ENCODE measurements around the gene CADPS2. TPM values are rescaled to one million over a fixed set of nuclear protein-coding genes. Genes with fewer than 3 reads are reported as not detected.
"Not testable (repeated sequence)": the region's sequence is repeated elsewhere in the genome, so short reads cannot be mapped to it uniquely, and the experiment has no call there.

Gene CADPS2
- total RNA-seq, 1 donor from 2014 or later, result 6.4 TPM

GRCh38 chr7:122682815-122683550 lies 203.3 kb downstream of the CADPS2 start:
- peaks cover 10% of the 10 kb centered on the region for H3K4me1 Mint-ChIP-seq (ENCODE audit: low read depth, unreplicated experiment)
- H3K36me3 Mint-ChIP-seq (ENCODE audit: low read depth, unreplicated experiment), result peaks cover 3% of the 10 kb centered on the region
- Histone ChIP-seq H3K27ac (ENCODE audit: low read depth, low read length) (no peak overlapping the region), H3K36me3 (ENCODE audit: insufficient read depth, low read length) (no peaks in the 10 kb centered on the region), H3K4me3 (ENCODE audit: insufficient read depth, low read depth, low read length) (no peak overlapping the region), H3K79me2 (ENCODE audit: insufficient read depth, low read length) (no peaks in the 10 kb centered on the region), H4K20me1 (ENCODE audit: insufficient read depth, low read length) (no peaks in the 10 kb centered on the region), H3K9ac (ENCODE audit: low read length) (no peak overlapping the region), H3K9me3 (ENCODE audit: insufficient read depth, low read depth, low read length) (no peaks in the 10 kb centered on the region), H2AFZ (ENCODE audit: low read depth, low read length) (no peak overlapping the region), H3K4me1 (ENCODE audit: insufficient read depth, low read length) (no peaks in the 10 kb centered on the region), H3K4me2 (ENCODE audit: low read length) (no peak overlapping the region), H3K27me3 (ENCODE audit: insufficient read depth, low read length) (no peaks in the 10 kb centered on the region)
- TF ChIP-seq EZH2 (IDR thresholded peaks at IDR 0.05; ENCODE audit: insufficient read depth, low read length), result no peak
- DNase-seq (ENCODE audit: low read depth), result no peak
- no peak overlapping the region for H3K27ac Mint-ChIP-seq (ENCODE audit: unreplicated experiment)
- no peak overlapping the region for H3K4me3 Mint-ChIP-seq (ENCODE audit: unreplicated experiment)
- H3K27me3 Mint-ChIP-seq (ENCODE audit: low read depth, unreplicated experiment), result no peaks in the 10 kb centered on the region
- FAIRE-seq, result no peak
- peaks cover 7% of the 10 kb centered on the region for H3K9me3 Mint-ChIP-seq (ENCODE audit: unreplicated experiment)

DNA sequence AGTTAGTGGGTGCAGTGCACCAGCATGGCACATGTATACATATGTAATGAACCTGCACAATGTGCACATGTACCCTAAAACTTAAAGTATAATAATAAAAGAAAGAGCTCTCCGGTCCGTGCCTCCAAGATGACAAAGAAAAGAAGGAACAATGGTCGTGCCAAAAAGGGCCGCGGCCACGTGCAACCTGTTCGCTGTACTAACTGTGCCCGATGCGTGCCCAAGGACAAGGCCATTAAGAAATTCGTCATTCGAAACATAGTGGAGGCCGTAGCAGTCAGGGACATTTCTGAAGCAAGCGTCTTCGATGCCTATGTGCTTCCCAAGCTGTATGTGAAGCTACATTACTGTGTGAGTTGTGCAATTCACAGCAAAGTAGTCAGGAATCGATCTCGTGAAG lies 205.1 kb downstream of the CADPS2 start:
- not testable (repeated sequence) for H3K4me1 ChIP-seq (ENCODE audit: insufficient read depth, low read length); H3K27me3 ChIP-seq (ENCODE audit: insufficient read depth, low read length); H3K9me3 ChIP-seq (ENCODE audit: insufficient read depth, low read depth, low read length); H3K9me3 Mint-ChIP-seq (ENCODE audit: unreplicated experiment); H3K36me3 Mint-ChIP-seq (ENCODE audit: low read depth, unreplicated experiment); H3K36me3 ChIP-seq (ENCODE audit: insufficient read depth, low read length); H3K9ac ChIP-seq (ENCODE audit: low read length); FAIRE-seq; H3K27ac Mint-ChIP-seq (ENCODE audit: unreplicated experiment); H4K20me1 ChIP-seq (ENCODE audit: insufficient read depth, low read length); H3K4me3 ChIP-seq (ENCODE audit: insufficient read depth, low read depth, low read length); H3K79me2 ChIP-seq (ENCODE audit: insufficient read depth, low read length); H2AFZ ChIP-seq (ENCODE audit: low read depth, low read length); H3K4me3 Mint-ChIP-seq (ENCODE audit: unreplicated experiment); H3K27ac ChIP-seq (ENCODE audit: low read depth, low read length); DNase-seq (ENCODE audit: low read depth); H3K27me3 Mint-ChIP-seq (ENCODE audit: low read depth, unreplicated experiment); H3K4me2 ChIP-seq (ENCODE audit: low read length)
- H3K4me1 Mint-ChIP-seq (ENCODE audit: low read depth, unreplicated experiment), result peaks cover 10% of the 10 kb centered on the region

GRCh38 chr7:122679813-122680212 lies 206.4 kb downstream of the CADPS2 start:
- Histone ChIP-seq H2AFZ (ENCODE audit: low read depth, low read length) (no peak overlapping the region), H3K27me3 (ENCODE audit: insufficient read depth, low read length) (no peaks in the 10 kb centered on the region), H3K4me1 (ENCODE audit: insufficient read depth, low read length) (peaks cover 6% of the 10 kb centered on the region), H3K4me3 (ENCODE audit: insufficient read depth, low read depth, low read length) (no peak overlapping the region), H3K4me2 (ENCODE audit: low read length) (no peak overlapping the region), H3K9ac (ENCODE audit: low read length) (no peak overlapping the region), H3K9me3 (ENCODE audit: insufficient read depth, low read depth, low read length) (no peaks in the 10 kb centered on the region), H4K20me1 (ENCODE audit: insufficient read depth, low read length) (no peaks in the 10 kb centered on the region), H3K27ac (ENCODE audit: low read depth, low read length) (no peak overlapping the region), H3K79me2 (ENCODE audit: insufficient read depth, low read length) (no peaks in the 10 kb centered on the region), H3K36me3 (ENCODE audit: insufficient read depth, low read length) (no peaks in the 10 kb centered on the region)
- H3K27ac Mint-ChIP-seq (ENCODE audit: unreplicated experiment), result no peak overlapping the region
- H3K9me3 Mint-ChIP-seq (ENCODE audit: unreplicated experiment), result peaks cover 7% of the 10 kb centered on the region
- no peak for DNase-seq (ENCODE audit: low read depth)
- H3K27me3 Mint-ChIP-seq (ENCODE audit: low read depth, unreplicated experiment), result no peaks in the 10 kb centered on the region
- H3K36me3 Mint-ChIP-seq (ENCODE audit: low read depth, unreplicated experiment), result peaks cover 3% of the 10 kb centered on the region
- H3K4me3 Mint-ChIP-seq (ENCODE audit: unreplicated experiment), result no peak overlapping the region
- FAIRE-seq, result no peak
- H3K4me1 Mint-ChIP-seq (ENCODE audit: low read depth, unreplicated experiment), result peaks cover 14% of the 10 kb centered on the region
- TF ChIP-seq, protein P1, sequence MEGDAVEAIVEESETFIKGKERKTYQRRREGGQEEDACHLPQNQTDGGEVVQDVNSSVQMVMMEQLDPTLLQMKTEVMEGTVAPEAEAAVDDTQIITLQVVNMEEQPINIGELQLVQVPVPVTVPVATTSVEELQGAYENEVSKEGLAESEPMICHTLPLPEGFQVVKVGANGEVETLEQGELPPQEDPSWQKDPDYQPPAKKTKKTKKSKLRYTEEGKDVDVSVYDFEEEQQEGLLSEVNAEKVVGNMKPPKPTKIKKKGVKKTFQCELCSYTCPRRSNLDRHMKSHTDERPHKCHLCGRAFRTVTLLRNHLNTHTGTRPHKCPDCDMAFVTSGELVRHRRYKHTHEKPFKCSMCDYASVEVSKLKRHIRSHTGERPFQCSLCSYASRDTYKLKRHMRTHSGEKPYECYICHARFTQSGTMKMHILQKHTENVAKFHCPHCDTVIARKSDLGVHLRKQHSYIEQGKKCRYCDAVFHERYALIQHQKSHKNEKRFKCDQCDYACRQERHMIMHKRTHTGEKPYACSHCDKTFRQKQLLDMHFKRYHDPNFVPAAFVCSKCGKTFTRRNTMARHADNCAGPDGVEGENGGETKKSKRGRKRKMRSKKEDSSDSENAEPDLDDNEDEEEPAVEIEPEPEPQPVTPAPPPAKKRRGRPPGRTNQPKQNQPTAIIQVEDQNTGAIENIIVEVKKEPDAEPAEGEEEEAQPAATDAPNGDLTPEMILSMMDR (IDR thresholded peaks at IDR 0.05; ENCODE audit: insufficient read depth, low read depth, low read length), result no peak
- no peak for TF ChIP-seq EZH2 (IDR thresholded peaks at IDR 0.05; ENCODE audit: insufficient read depth, low read length)

- not testable (repeated sequence) for H3K9me3 Mint-ChIP-seq (ENCODE audit: unreplicated experiment); H3K4me2 ChIP-seq (ENCODE audit: low read length); H3K36me3 ChIP-seq (ENCODE audit: insufficient read depth, low read length); H3K27ac ChIP-seq (ENCODE audit: low read depth, low read length); FAIRE-seq; H4K20me1 ChIP-seq (ENCODE audit: insufficient read depth, low read length); DNase-seq (ENCODE audit: low read depth); H3K27me3 ChIP-seq (ENCODE audit: insufficient read depth, low read length); H2AFZ ChIP-seq (ENCODE audit: low read depth, low read length); H3K4me1 ChIP-seq (ENCODE audit: insufficient read depth, low read length); H3K4me3 ChIP-seq (ENCODE audit: insufficient read depth, low read depth, low read length); H3K36me3 Mint-ChIP-seq (ENCODE audit: low read depth, unreplicated experiment); H3K4me3 Mint-ChIP-seq (ENCODE audit: unreplicated experiment); H3K27me3 Mint-ChIP-seq (ENCODE audit: low read depth, unreplicated experiment); H3K9me3 ChIP-seq (ENCODE audit: insufficient read depth, low read depth, low read length); H3K9ac ChIP-seq (ENCODE audit: low read length); H3K79me2 ChIP-seq (ENCODE audit: insufficient read depth, low read length)
- peaks cover 14% of the 10 kb centered on the region for H3K4me1 Mint-ChIP-seq (ENCODE audit: low read depth, unreplicated experiment)
- H3K27ac Mint-ChIP-seq (ENCODE audit: unreplicated experiment), result peak overlapping the region; percentile 85
These were observed 207.0 kb downstream of the CADPS2 start for GRCh38 chr7:122679269-122679709.
